ENCODE results near the gene FLNC.

The FLNC gene

GRCh38 chr7:128880791-128881457, 50.7 kb downstream of the FLNC start:
- Histone ChIP-seq H3K9me3 (no peaks in the 10 kb centered on the region), H3K4me1 (0 out of 2 replicates have a peak, but pooled peaks cover 5% of the 10 kb centered on the region), H3K27me3 (no peaks in the 10 kb centered on the region), H3K4me3 (ENCODE audit: low read depth, low read length) (no peak overlapping the region), H3K36me3 (no peaks in the 10 kb centered on the region)
- peak; percentile 14 for DNase-seq
- TF ChIP-seq, protein P1, sequence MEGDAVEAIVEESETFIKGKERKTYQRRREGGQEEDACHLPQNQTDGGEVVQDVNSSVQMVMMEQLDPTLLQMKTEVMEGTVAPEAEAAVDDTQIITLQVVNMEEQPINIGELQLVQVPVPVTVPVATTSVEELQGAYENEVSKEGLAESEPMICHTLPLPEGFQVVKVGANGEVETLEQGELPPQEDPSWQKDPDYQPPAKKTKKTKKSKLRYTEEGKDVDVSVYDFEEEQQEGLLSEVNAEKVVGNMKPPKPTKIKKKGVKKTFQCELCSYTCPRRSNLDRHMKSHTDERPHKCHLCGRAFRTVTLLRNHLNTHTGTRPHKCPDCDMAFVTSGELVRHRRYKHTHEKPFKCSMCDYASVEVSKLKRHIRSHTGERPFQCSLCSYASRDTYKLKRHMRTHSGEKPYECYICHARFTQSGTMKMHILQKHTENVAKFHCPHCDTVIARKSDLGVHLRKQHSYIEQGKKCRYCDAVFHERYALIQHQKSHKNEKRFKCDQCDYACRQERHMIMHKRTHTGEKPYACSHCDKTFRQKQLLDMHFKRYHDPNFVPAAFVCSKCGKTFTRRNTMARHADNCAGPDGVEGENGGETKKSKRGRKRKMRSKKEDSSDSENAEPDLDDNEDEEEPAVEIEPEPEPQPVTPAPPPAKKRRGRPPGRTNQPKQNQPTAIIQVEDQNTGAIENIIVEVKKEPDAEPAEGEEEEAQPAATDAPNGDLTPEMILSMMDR (IDR thresholded peaks at IDR 0.05; ENCODE audit: low read depth, low read length): no peak

DNA sequence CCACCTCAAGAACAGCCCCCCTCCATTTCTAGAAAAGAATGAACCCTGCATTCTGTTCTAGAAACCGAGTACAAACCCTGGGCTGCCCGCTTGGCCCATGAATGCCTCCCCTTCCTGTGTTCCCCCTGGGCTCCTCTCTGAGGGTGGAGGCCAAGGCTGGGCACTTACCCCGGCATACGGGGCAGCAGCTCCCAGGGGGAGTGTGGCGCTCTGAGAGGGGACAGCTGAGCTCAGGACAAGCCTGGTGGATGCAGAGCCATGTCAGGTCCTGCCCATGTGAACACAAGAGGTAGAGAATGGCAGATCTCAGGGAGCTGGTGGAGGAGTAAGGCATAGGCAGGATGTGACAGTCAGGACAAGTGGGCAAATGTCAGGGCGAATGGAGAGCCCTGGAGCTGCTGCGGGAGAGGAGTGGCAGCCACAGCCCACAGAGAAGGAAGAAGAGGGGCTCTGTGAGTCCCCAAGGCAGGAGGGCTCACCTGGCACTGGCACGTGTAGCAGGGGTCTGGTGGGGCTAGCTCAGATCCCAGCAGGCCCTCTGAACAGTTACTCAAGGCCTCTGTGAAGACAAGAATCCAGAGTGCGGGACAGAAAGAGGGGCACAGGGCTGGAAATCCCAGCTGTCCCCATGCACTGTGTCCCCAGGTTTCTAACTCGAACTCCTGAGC, 51.4 kb downstream of the FLNC start:
- H3K27me3 ChIP-seq: no peaks in the 10 kb centered on the region
- TF ChIP-seq, protein P1 (IDR thresholded peaks at IDR 0.05; ENCODE audit: low read depth, low read length): no peak
- H3K9me3 ChIP-seq: no peaks in the 10 kb centered on the region
- H3K4me1 ChIP-seq: 0 out of 2 replicates have a peak, but pooled peaks cover 5% of the 10 kb centered on the region
- no peak overlapping the region for H3K4me3 ChIP-seq (ENCODE audit: low read depth, low read length)
- H3K36me3 ChIP-seq: no peaks in the 10 kb centered on the region
- DNase-seq: peak; percentile 5

GRCh38 chr7:128882134-128882533, 51.9 kb downstream of the FLNC start:
- DNase-seq: no peak
- Histone ChIP-seq H3K9me3 (no peaks in the 10 kb centered on the region), H3K4me1 (0 out of 2 replicates have a peak, but pooled peaks cover 5% of the 10 kb centered on the region), H3K4me3 (ENCODE audit: low read depth, low read length) (no peak overlapping the region), H3K36me3 (no peaks in the 10 kb centered on the region), H3K27me3 (no peaks in the 10 kb centered on the region)
- TF ChIP-seq, protein P1 (IDR thresholded peaks at IDR 0.05; ENCODE audit: low read depth, low read length): no peak

DNA sequence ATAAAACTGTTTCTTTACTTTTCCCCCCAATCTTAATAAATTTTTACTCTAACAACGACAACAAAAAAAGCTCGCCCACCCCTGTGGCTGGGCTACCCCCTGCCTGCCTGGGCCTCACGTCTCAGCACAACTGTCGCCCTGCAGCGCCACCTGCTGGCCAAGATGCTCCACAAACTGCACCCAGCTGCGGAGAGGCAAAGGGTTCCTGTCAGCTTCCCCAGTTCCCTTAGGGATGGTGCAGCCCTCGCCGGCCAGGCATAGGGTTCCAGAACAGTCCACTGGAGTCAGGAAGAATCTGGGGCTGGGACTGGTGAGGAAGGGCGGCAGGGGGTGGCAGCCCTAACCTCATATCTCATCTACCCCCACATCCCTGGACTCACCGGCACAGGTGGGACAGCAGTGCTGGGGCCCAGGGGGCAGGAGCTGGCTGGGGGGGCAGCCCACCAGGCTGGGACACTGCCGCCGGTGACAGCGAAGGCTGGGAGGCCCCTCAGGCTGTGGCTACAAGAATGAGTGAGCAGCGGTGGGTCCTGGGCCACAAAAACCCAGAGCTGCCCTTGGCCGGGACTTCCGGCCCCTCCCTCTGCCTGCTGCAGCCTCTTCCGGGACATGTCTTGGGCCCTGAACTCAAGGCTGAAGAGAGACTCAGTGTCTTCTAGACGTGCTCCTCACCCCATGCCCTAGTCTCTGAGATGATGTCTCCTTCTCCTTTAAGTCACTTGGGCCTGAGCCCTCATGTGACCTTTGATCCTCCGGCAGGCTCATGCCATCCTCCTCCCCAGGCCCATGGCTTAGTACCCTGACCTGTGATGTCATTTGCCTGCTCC, 53.6 kb downstream of the FLNC start:
- TF ChIP-seq, protein P1 (IDR thresholded peaks at IDR 0.05; ENCODE audit: low read depth, low read length): peak; percentile 95
- H3K4me1 ChIP-seq: 0 out of 2 replicates have a peak, but pooled peaks cover 5% of the 10 kb centered on the region
- no peak overlapping the region for H3K4me3 ChIP-seq (ENCODE audit: low read depth, low read length)
- H3K9me3 ChIP-seq: no peaks in the 10 kb centered on the region
- DNase-seq: peak; percentile 89
- H3K27me3 ChIP-seq: no peaks in the 10 kb centered on the region
- H3K36me3 ChIP-seq: no peaks in the 10 kb centered on the region

GRCh38 chr7:128884561-128885369, 54.6 kb downstream of the FLNC start:
- DNase-seq: peak; percentile 17
- H3K9me3 ChIP-seq: no peaks in the 10 kb centered on the region
- H3K4me3 ChIP-seq (ENCODE audit: low read depth, low read length): no peak overlapping the region
- 0 out of 2 replicates have a peak, but pooled peaks cover 4% of the 10 kb centered on the region for H3K4me1 ChIP-seq
- no peaks in the 10 kb centered on the region for H3K27me3 ChIP-seq
- TF ChIP-seq, protein P1 (IDR thresholded peaks at IDR 0.05; ENCODE audit: low read depth, low read length): no peak
- H3K36me3 ChIP-seq: no peaks in the 10 kb centered on the region
